NCI-H82 treated with DMSO at 0.1 percent for 48 hours (cell line): ENCODE results near the gene AQP11.
"Not testable (repeated sequence)": the region's sequence is repeated elsewhere in the genome, so short reads cannot be mapped to it uniquely, and the experiment has no call there.

Source experiments
- DNase-seq: peaks from one replicate; lab custom pipeline; 2025; ENCODE audit not compliant: unreplicated experiment; lab: John Stamatoyannopoulos, UW

The AQP11 gene, protein sequence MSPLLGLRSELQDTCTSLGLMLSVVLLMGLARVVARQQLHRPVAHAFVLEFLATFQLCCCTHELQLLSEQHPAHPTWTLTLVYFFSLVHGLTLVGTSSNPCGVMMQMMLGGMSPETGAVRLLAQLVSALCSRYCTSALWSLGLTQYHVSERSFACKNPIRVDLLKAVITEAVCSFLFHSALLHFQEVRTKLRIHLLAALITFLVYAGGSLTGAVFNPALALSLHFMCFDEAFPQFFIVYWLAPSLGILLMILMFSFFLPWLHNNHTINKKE

GRCh38 chr11:77589521-77590193 lies at the start of gene AQP11:
TSS of gene AQP11 (plus strand) at chr11:77589953. CDS start at chr11:77589993, 40 bp downstream.
- DNase-seq = peak; percentile 52

GRCh38 chr11:77542296-77542695 lies 47.5 kb upstream of the AQP11 start:
- DNase-seq = no peak

- no peak for DNase-seq
These were observed 42.5 kb upstream of the AQP11 start for GRCh38 chr11:77547047-77547836.

DNA sequence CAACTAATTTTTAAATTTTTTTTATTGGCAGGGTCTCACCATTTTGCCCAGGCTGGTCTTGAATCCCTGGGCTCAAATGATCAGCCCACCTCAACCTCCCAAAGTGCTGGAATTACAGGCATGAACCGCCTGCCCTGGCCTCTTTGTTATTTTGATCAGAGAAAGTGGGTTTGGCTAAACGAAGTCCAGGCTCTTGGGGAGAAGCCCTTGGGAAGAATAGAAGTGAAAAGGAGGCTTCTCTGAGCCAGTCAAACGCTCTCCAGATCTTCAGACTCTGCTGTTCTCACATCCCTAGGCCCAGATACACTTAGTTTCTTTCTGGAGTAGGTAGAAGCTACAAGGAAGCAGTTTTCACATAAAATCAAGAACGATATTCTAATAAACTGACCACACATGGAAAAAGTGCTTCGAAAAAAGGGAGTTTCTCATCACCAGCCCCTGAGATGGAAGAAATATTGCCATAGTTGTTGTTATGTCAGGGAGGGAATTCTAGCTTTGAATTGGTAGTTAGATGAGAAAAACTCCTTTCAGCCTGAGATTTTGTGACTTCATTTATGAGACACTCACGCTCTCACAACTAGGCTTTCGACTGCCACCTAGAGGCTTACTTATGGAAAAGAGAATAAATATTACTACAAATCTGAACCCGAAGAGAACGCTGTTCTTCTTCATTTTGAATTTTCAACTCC lies 41.7 kb upstream of the AQP11 start:
- DNase-seq = peak; percentile 22

DNA sequence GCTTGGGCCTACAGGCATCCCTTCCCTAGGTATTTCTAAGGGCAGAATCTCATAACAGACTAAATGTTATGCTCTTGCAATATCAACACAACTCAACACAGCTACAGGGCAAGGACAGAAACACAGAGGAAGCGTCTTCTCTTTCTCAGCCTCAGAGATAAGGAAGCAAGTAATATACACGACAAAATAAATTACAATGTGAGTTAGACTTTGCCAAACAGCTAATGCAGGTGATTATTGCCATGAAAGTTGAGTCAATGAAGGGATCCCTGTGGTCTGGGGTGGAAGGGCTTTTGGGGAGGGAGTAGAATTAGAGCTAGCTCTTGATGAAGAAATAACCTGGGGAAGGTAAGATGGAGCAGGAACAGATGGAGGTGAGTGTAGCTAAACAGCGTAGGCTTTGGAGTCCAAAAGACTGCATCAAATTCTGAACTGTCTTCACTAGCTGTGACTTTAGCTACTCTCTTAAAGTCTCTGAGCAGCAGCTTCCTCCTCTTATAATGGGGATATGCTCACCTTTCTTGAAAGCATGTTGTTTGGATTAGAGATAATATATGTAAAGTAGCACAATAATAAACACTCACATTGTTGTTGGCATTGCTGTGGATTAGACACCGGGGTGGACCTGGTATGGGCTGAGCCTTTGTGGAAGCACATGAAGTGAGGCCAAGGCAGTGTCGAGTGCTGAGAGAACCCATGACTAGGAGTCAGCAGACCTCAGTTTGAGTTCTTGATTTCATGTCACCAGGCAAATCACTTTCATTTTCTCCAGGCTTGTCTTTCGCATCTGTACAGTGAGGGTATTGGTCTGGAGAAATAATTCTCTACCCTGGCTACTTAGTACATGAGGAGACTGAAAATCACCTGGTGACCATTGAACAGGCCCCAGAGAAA lies 41.0 kb upstream of the AQP11 start:
- DNase-seq = no peak

- DNase-seq = not testable (repeated sequence)
These were observed 38.3 kb upstream of the AQP11 start for GRCh38 chr11:77551426-77551825.

- no peak for DNase-seq
These were observed 32.2 kb upstream of the AQP11 start for GRCh38 chr11:77557553-77557952.

DNA sequence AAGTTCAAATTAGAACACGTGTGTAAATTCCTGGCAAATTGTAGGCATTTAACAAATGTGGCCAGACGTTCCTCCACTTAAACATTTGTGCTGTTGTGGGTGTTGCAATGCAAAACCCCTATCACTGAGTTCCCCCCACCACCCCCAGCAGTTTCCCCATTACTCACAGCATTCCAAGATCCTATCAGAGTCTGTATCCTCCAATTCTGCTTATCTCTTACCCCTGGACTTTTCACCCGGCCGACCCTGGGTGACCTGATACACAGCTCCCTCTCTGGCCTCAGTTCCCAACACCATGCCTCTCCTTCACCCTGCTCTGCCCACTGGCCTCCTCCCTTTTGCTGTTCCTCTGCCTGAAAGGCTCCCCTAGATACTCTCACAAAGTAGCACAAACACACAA lies 31.4 kb upstream of the AQP11 start:
- DNase-seq = no peak

DNA sequence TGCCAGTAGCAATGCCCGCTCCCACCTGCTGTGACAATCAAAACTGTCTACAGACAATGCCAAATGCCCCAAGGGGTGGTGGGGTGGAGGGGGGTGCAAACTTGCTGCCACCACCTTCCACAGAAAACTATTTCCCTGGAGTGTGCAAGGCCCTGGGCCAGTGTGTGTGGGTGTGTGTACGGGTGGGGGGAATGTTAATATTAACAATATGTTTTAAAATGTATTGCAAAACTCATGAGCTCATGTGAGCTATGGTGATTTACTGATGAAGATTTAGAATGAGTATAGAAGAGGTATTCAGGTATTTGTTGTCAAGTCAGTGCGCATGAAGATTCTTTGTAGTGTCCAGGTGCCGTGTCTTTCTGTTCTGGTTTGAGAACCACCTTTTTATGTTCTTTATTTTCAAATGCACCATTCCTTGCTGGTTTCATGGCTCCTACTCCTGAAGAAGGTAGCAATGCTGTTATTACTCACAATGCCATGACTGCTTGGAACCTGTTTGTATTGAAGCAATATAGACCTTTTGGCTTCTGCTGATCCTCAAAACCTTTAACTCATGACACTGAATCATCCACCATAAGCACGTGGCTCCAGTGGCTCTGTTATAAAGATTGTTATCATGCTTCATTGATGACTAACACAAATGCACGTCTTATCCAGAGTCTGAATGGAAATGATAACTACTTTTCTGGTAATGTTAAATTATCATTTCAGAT lies 29.9 kb upstream of the AQP11 start:
- DNase-seq = no peak

- DNase-seq = no peak
These were observed 29.1 kb upstream of the AQP11 start for GRCh38 chr11:77560605-77561004.

- DNase-seq = no peak
These were observed 28.5 kb upstream of the AQP11 start for GRCh38 chr11:77561257-77561656.

GRCh38 chr11:77568306-77568705 lies 21.4 kb upstream of the AQP11 start:
- no peak for DNase-seq

- no peak for DNase-seq
These were observed 20.7 kb upstream of the AQP11 start for GRCh38 chr11:77568916-77569675.

DNA sequence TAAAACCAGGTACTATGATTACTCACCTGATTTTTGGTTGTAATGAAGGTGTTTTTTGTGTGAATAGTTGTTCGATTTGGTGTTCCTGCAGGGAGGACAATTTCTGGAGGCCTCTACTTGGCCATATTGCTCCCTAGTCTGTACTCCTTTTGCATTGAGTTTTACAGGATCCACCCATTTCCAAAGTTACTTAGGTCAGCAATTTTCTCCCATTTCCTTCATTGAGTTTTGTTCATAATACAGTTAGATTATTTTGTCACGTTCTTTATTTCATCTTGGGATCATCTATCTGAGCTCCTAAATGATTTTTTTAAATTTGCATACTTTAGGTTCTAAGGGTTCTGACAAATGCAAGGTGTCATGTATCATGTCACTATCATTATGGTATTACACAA lies 20.1 kb upstream of the AQP11 start:
- no peak for DNase-seq

DNA sequence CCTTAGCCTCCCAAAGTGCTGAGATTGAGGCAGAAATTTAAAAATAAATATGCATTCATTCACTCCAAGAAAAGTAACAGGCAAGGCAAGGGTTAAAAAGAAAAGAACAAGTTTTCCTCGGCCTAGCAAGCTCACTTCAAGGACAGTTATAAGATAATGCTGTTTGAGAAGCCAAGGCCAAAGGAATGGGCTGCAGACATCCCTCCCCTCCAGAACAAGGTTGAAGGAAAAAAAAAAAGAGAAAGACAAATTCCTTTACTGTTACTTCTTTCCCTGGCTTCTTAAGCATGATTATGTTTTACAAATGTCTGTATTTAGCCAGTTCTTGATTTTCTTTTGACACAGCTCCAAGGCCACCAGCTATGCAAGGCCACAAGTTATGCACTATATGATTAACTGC lies 18.9 kb upstream of the AQP11 start:
- not testable (repeated sequence) for DNase-seq

DNA sequence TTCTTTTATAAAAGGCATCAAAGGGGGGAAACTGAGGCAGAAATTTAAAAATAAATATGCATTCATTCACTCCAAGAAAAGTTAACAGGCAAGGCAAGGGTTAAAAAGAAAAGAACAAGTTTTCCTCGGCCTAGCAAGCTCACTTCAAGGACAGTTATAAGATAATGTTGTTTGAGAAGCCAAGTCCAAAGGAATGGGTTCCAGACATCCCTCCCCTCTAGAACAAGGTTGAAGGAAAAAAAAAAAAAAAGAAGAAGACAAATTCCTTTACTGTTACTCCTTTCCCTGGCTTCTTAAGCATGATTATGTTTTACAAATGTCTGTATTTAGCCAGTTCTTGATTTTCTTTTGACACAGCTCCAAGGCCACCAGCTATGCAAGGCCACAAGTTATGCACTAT lies 14.3 kb upstream of the AQP11 start:
- DNase-seq = not testable (repeated sequence)

- DNase-seq = no peak
These were observed 8.9 kb upstream of the AQP11 start for GRCh38 chr11:77580712-77581337.

DNA sequence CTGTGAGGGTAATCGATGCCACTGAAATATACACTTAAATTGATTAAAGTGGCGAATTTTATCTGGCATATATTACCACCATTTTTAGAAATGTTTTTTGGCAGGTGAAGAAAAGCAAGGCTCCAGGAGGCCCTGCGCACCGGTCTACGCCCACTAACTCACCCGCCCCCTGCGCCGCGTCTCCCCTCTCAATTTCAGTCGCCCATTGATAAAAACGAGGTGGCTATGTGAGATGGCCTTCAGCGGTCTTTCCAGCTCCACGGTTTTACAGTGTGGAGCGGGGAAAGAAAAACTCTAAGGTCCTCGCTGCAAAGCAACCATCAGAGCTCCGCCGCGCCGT lies 602 bp upstream of the AQP11 start:
- DNase-seq = no peak
